Measurements from ENCODE around the gene APBB3. TPM values are rescaled to one million over a fixed set of nuclear protein-coding genes. Genes with fewer than 3 reads are reported as not detected.

Gene APBB3
- total RNA-seq, 1 experiment from 2014 or later = 16.2 TPM

GRCh38 chr5:140555747-140556312 lies 8.6 kb downstream of the APBB3 start:
- Histone ChIP-seq H3K4me1 (replicated peaks) (peaks cover 26% of the 10 kb centered on the region), H3K4me3 (peak overlapping the region; percentile 78; the same call in 1 of the 2 replicates), H3K27me3 (replicated peaks) (no peaks in the 10 kb centered on the region), H3K27ac (no peak overlapping the region), H3K36me3 (peaks cover 63% of the 10 kb centered on the region), H3K9me3 (replicated peaks) (no peaks in the 10 kb centered on the region)
- DNase-seq (ENCODE audit: low read depth in 1 of 2, low spot score in 2 of 2) = no peak

GRCh38 chr5:140554454-140554853 lies 9.9 kb downstream of the APBB3 start:
- Histone ChIP-seq H3K4me1 (replicated peaks) (peaks cover 26% of the 10 kb centered on the region), H3K36me3 (peaks cover 77% of the 10 kb centered on the region), H3K27ac (no peak overlapping the region), H3K27me3 (replicated peaks) (no peaks in the 10 kb centered on the region), H3K4me3 (no peak overlapping the region), H3K9me3 (replicated peaks) (no peaks in the 10 kb centered on the region)
- DNase-seq (ENCODE audit: low read depth in 1 of 2, low spot score in 2 of 2) = no peak

- Histone ChIP-seq H3K27me3 (replicated peaks) (no peaks in the 10 kb centered on the region), H3K4me3 (no peak overlapping the region), H3K27ac (no peak overlapping the region), H3K4me1 (replicated peaks) (peaks cover 26% of the 10 kb centered on the region), H3K9me3 (replicated peaks) (no peaks in the 10 kb centered on the region), H3K36me3 (peaks cover 85% of the 10 kb centered on the region)
- no peak for DNase-seq (ENCODE audit: low read depth in 1 of 2, low spot score in 2 of 2)
Observed at GRCh38 chr5:140553657-140554056, 10.7 kb downstream of the APBB3 start.

GRCh38 chr5:140551872-140552271 lies 12.5 kb downstream of the APBB3 start:
- Histone ChIP-seq H3K4me3 (no peak overlapping the region), H3K4me1 (replicated peaks) (peaks cover 29% of the 10 kb centered on the region), H3K27me3 (replicated peaks) (no peaks in the 10 kb centered on the region), H3K9me3 (replicated peaks) (no peaks in the 10 kb centered on the region), H3K27ac (no peak overlapping the region), H3K36me3 (peaks cover 82% of the 10 kb centered on the region)
- DNase-seq (ENCODE audit: low read depth in 1 of 2, low spot score in 2 of 2) = peak in 1 of 2 experiments; percentile 44

GRCh38 chr5:140550147-140551079 lies 14.0 kb downstream of the APBB3 start:
- Histone ChIP-seq H3K27ac (no peak overlapping the region), H3K4me3 (no peak overlapping the region), H3K36me3 (peaks cover 75% of the 10 kb centered on the region), H3K27me3 (replicated peaks) (no peaks in the 10 kb centered on the region), H3K9me3 (replicated peaks) (no peaks in the 10 kb centered on the region), H3K4me1 (replicated peaks) (peaks cover 20% of the 10 kb centered on the region)
- no peak for DNase-seq (ENCODE audit: low read depth in 1 of 2, low spot score in 2 of 2)

GRCh38 chr5:140549237-140550144 lies 14.9 kb downstream of the APBB3 start:
- no peak overlapping the region for H3K4me3 ChIP-seq
- DNase-seq (ENCODE audit: low read depth in 1 of 2, low spot score in 2 of 2) = peak; percentile 31 to 44
- H3K27ac ChIP-seq = no peak overlapping the region
- H3K36me3 ChIP-seq = peaks cover 73% of the 10 kb centered on the region
- no peaks in the 10 kb centered on the region for H3K9me3 ChIP-seq (replicated peaks)
- H3K27me3 ChIP-seq (replicated peaks) = no peaks in the 10 kb centered on the region
- peaks cover 19% of the 10 kb centered on the region for H3K4me1 ChIP-seq (replicated peaks)

GRCh38 chr5:140548791-140549190 lies 15.6 kb downstream of the APBB3 start:
- Histone ChIP-seq H3K36me3 (peaks cover 71% of the 10 kb centered on the region), H3K27me3 (replicated peaks) (no peaks in the 10 kb centered on the region), H3K4me1 (replicated peaks) (peaks cover 15% of the 10 kb centered on the region), H3K9me3 (replicated peaks) (no peaks in the 10 kb centered on the region), H3K4me3 (no peak overlapping the region), H3K27ac (no peak overlapping the region)
- no peak for DNase-seq (ENCODE audit: low read depth in 1 of 2, low spot score in 2 of 2)

- Histone ChIP-seq H3K4me3 (no peak overlapping the region), H3K9me3 (replicated peaks) (no peaks in the 10 kb centered on the region), H3K4me1 (replicated peaks) (peaks cover 12% of the 10 kb centered on the region), H3K27ac (no peak overlapping the region), H3K36me3 (peaks cover 71% of the 10 kb centered on the region), H3K27me3 (replicated peaks) (no peaks in the 10 kb centered on the region)
- no peak for DNase-seq (ENCODE audit: low read depth in 1 of 2, low spot score in 2 of 2)
Observed at GRCh38 chr5:140548300-140548688, 16.1 kb downstream of the APBB3 start.

GRCh38 chr5:140547508-140548299 lies 16.7 kb downstream of the APBB3 start, which contains the start of gene EIF4EBP3:
EIF4EBP3 (plus strand) TSS chr5:140547662; CDS start chr5:140547738, 76 bp downstream.
- peaks cover 12% of the 10 kb centered on the region for H3K4me1 ChIP-seq (replicated peaks)
- H3K36me3 ChIP-seq = peaks cover 68% of the 10 kb centered on the region
- H3K9me3 ChIP-seq (replicated peaks) = no peaks in the 10 kb centered on the region
- H3K4me3 ChIP-seq = no peak within 1 kb of the TSS
- H3K27me3 ChIP-seq (replicated peaks) = no peaks in the 10 kb centered on the region
- peak; percentile 81 to 97 for DNase-seq (ENCODE audit: low read depth in 1 of 2, low spot score in 2 of 2)
- H3K27ac ChIP-seq = no peak within 1 kb of the TSS

GRCh38 chr5:140546851-140547507 lies 17.4 kb downstream of the APBB3 start:
- no peak overlapping the region for H3K4me3 ChIP-seq
- H3K4me1 ChIP-seq (replicated peaks) = peaks cover 12% of the 10 kb centered on the region
- H3K36me3 ChIP-seq = peaks cover 67% of the 10 kb centered on the region
- no peaks in the 10 kb centered on the region for H3K27me3 ChIP-seq (replicated peaks)
- DNase-seq (ENCODE audit: low read depth in 1 of 2, low spot score in 2 of 2) = peak in 1 of 2 experiments; percentile 41
- no peak overlapping the region for H3K27ac ChIP-seq
- H3K9me3 ChIP-seq (replicated peaks) = no peaks in the 10 kb centered on the region

- no peak for DNase-seq (ENCODE audit: low read depth in 1 of 2, low spot score in 2 of 2)
- Histone ChIP-seq H3K9me3 (replicated peaks) (no peaks in the 10 kb centered on the region), H3K36me3 (peaks cover 67% of the 10 kb centered on the region), H3K4me1 (replicated peaks) (peaks cover 12% of the 10 kb centered on the region), H3K4me3 (no peak overlapping the region), H3K27me3 (replicated peaks) (no peaks in the 10 kb centered on the region), H3K27ac (no peak overlapping the region)
Observed at GRCh38 chr5:140545606-140546005, 18.8 kb downstream of the APBB3 start.

GRCh38 chr5:140544986-140545385 lies 19.4 kb downstream of the APBB3 start:
- DNase-seq (ENCODE audit: low read depth in 1 of 2, low spot score in 2 of 2) = no peak
- Histone ChIP-seq H3K27me3 (replicated peaks) (no peaks in the 10 kb centered on the region), H3K9me3 (replicated peaks) (no peaks in the 10 kb centered on the region), H3K27ac (no peak overlapping the region), H3K36me3 (peaks cover 67% of the 10 kb centered on the region), H3K4me1 (replicated peaks) (peaks cover 12% of the 10 kb centered on the region), H3K4me3 (no peak overlapping the region)
